A673 (cell line): Measurements from ENCODE around the gene POLR3K. TPM values are rescaled to one million over a fixed set of nuclear protein-coding genes. Genes with fewer than 3 reads are reported as not detected.

Source experiments
- BruUV-seq: library from RNA; stranded (reverse); fragments of 400-500 nt; replicated peaks from 2 replicates; lab custom pipeline; 2021; lab: Mats Ljungman, UMichigan
- CTCF ChIA-PET: fragments of 300-600 bp; sonication (Branson Sonifier 250); formaldehyde crosslinking; loops from one replicate; lab custom pipeline; 2022; ENCODE audit warnings: antibody characterized with exemption; lab: Charles Lee
- POLR2A ChIA-PET: fragments of 300-600 bp; sonication (Branson Sonifier 250); formaldehyde crosslinking; loops from one replicate; lab custom pipeline; 2022; ENCODE audit warnings: antibody characterized with exemption; ENCODE audit not compliant: low non-redundant PET; lab: Charles Lee
- DNase-seq: peaks from one replicate; pipeline ENCODE4 v3.0.0-alpha.2; 2015; ENCODE audit warnings: low spot score
- H3K27ac ChIP-seq: fragments of 200-600 bp; sonication (generic); 2 replicates; pipeline ENCODE4 v1.5.1; 2016; ENCODE audit warnings: mixed run types, low read depth, mild to moderate bottlenecking, mixed read lengths, antibody characterized with exemption, low read length; ENCODE audit not compliant: poor library complexity, severe bottlenecking
- H3K27me3 ChIP-seq: fragments of 200-600 bp; sonication (generic); replicated peaks from 2 replicates; pipeline ENCODE4 v1.6.1; 2017; ENCODE audit warnings: mixed run types, low read depth, mild to moderate bottlenecking, mixed read lengths, antibody characterized with exemption, low read length; ENCODE audit not compliant: insufficient read depth, poor library complexity
- H3K36me3 ChIP-seq: fragments of 200-600 bp; sonication (generic); 2 replicates; pipeline ENCODE4 v1.6.1; 2016; ENCODE audit warnings: mixed run types, mild to moderate bottlenecking, mixed read lengths, antibody characterized with exemption, low read length; ENCODE audit not compliant: insufficient read depth, poor library complexity, severe bottlenecking
- H3K4me1 ChIP-seq: fragments of 200-600 bp; sonication (generic); 2 replicates; pipeline ENCODE4 v1.6.1; 2017; ENCODE audit warnings: mixed run types, mild to moderate bottlenecking, mixed read lengths, antibody characterized with exemption, low read length; ENCODE audit not compliant: insufficient read depth, poor library complexity, severe bottlenecking
- H3K4me3 ChIP-seq: fragments of 200-600 bp; sonication (generic); 2 replicates; pipeline ENCODE4 v1.5.1; 2016; ENCODE audit warnings: low read depth, mixed run types, mild to moderate bottlenecking, mixed read lengths, low read length; ENCODE audit not compliant: poor library complexity, severe bottlenecking
- H3K9me3 ChIP-seq: fragments of 200-600 bp; sonication (generic); 2 replicates; pipeline ENCODE4 v1.6.1; 2016; ENCODE audit warnings: mixed run types, low read depth, mild to moderate bottlenecking, mixed read lengths, antibody characterized with exemption, low read length; ENCODE audit not compliant: poor library complexity, severe bottlenecking
- EZH2 ChIP-seq: fragments of 200-600 bp; sonication (generic); IDR thresholded peaks from 2 replicates; pipeline ENCODE4 v1.6.1; 2017; ENCODE audit warnings: borderline replicate concordance, low read depth, mild to moderate bottlenecking, mixed read lengths, antibody characterized with exemption, low read length; ENCODE audit not compliant: poor library complexity, severe bottlenecking
- intact Hi-C: fragments of 100-400 bp; cut with micrococcal nuclease; formaldehyde crosslinking; loops from one replicate; pipeline ENCODE4 v1.10.0; 2022; ENCODE audit not compliant: unreplicated experiment
- total RNA-seq: library from RNA; stranded (reverse); gene quantifications from 2 replicates; pipeline ENCODE4 v1.2.3, GENCODE V29; 2021
- TF ChIP-seq, protein P1 (sequence below): fragments of 300-800, 200-600 bp; sonication (generic); conservative IDR thresholded peaks from 2 replicates; pipeline ENCODE4 v1.5.1; 2017; ENCODE audit warnings: low read depth, mild to moderate bottlenecking, antibody characterized with exemption, low read length, moderate library complexity, mixed read lengths

POLR3K gene
- total RNA-seq, 1 experiment from 2014 or later: 48.5 TPM

- CTCF ChIA-PET: no interaction called here
- peaks cover 38% of the 10 kb centered on the region for H3K36me3 ChIP-seq
- BruUV-seq: no TSS peak
Observed at GRCh38 chr16:89391-90302, 36.2 kb upstream of the POLR3K start.

GRCh38 chr16:88613-89012 lies 35.2 kb upstream of the POLR3K start:
- no peak overlapping the region for H3K4me3 ChIP-seq

More at GRCh38 chr16:89391-90302, 36.2 kb upstream of the POLR3K start:
- H3K9me3 ChIP-seq: no peaks in the 10 kb centered on the region
- no peak for TF ChIP-seq EZH2
- TF ChIP-seq, protein P1, sequence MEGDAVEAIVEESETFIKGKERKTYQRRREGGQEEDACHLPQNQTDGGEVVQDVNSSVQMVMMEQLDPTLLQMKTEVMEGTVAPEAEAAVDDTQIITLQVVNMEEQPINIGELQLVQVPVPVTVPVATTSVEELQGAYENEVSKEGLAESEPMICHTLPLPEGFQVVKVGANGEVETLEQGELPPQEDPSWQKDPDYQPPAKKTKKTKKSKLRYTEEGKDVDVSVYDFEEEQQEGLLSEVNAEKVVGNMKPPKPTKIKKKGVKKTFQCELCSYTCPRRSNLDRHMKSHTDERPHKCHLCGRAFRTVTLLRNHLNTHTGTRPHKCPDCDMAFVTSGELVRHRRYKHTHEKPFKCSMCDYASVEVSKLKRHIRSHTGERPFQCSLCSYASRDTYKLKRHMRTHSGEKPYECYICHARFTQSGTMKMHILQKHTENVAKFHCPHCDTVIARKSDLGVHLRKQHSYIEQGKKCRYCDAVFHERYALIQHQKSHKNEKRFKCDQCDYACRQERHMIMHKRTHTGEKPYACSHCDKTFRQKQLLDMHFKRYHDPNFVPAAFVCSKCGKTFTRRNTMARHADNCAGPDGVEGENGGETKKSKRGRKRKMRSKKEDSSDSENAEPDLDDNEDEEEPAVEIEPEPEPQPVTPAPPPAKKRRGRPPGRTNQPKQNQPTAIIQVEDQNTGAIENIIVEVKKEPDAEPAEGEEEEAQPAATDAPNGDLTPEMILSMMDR: no peak
- POLR2A ChIA-PET: no interaction called here
- no peak overlapping the region for H3K27ac ChIP-seq
- intact Hi-C loops: no loop called here
- no peaks in the 10 kb centered on the region for H3K27me3 ChIP-seq
- no peak overlapping the region for H3K4me3 ChIP-seq
- H3K4me1 ChIP-seq: peaks cover 18% of the 10 kb centered on the region
- DNase-seq: no peak

DNA sequence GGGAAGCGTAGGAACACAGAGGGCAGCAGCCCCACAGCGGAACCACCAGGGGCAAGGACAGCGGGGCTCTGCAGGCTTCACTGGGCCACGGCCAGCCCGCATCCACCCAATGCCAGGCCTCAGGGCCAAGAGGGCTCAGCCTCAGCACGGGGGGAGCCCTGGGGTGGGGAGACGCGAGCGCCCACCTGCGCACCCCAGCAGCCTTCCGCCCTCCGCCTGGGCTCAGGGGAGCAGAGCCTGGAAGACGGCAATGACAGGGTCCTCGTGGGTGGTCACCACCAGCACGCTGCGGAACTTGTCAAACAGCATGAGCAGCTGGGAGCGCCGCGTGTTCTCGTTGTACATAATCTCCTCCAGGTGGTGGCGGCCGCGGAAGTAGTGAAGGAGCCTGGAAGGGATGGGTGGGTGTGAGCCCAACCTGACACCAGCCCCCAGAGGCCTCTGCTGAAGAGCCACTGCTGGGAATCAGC lies 33.1 kb upstream of the POLR3K start:
- ChIA-PET POLR2A (interaction anchor here (0.6 kb wide), 1 partner anchor 1505 kb away, joined by 3 read pairs; no protein-coding TSS in a partner anchor), CTCF (no interaction called here)
- H3K4me1 ChIP-seq: peaks cover 8% of the 10 kb centered on the region
- H3K9me3 ChIP-seq: no peaks in the 10 kb centered on the region
- TF ChIP-seq EZH2: no peak
- intact Hi-C loops: no loop called here
- H3K27me3 ChIP-seq: no peaks in the 10 kb centered on the region
- no TSS peak for BruUV-seq
- no peak overlapping the region for H3K27ac ChIP-seq
- no peak for DNase-seq
- no peak overlapping the region for H3K4me3 ChIP-seq
- H3K36me3 ChIP-seq: peaks cover 40% of the 10 kb centered on the region

More at GRCh38 chr16:88613-89012, 35.2 kb upstream of the POLR3K start:
- Histone ChIP-seq H3K9me3 (no peaks in the 10 kb centered on the region), H3K36me3 (peaks cover 38% of the 10 kb centered on the region), H3K27ac (no peak overlapping the region), H3K4me1 (peaks cover 18% of the 10 kb centered on the region), H3K27me3 (no peaks in the 10 kb centered on the region)
- no peak for DNase-seq
- no peak for TF ChIP-seq EZH2
- TF ChIP-seq, protein P1: no peak
- no TSS peak for BruUV-seq
- intact Hi-C loops: no loop called here
- ChIA-PET POLR2A (no interaction called here), CTCF (interaction anchor here (0.6 kb wide), 1 partner anchor 566 kb away, joined by 7 read pairs; no protein-coding TSS in a partner anchor)
